NCI-H774 (cell line): ENCODE data around the gene PKD2.

ENCODE experiments used
- DNase-seq: peaks from one replicate; lab custom pipeline; 2025; lab: John Stamatoyannopoulos, UW

The PKD2 gene

GRCh38 chr4:88027611-88028608 lies 20.5 kb downstream of the PKD2 start:
- DNase-seq = no peak

GRCh38 chr4:88028946-88029345 lies 21.5 kb downstream of the PKD2 start:
- no peak for DNase-seq

GRCh38 chr4:88029556-88029955 lies 22.1 kb downstream of the PKD2 start:
- DNase-seq = no peak

- DNase-seq = no peak
These were observed 23.3 kb downstream of the PKD2 start for GRCh38 chr4:88030565-88031310.

GRCh38 chr4:88033309-88033708 lies 25.9 kb downstream of the PKD2 start:
- peak; percentile 2 for DNase-seq

- no peak for DNase-seq
These were observed 27.9 kb downstream of the PKD2 start for GRCh38 chr4:88035292-88035691.

- DNase-seq = no peak
These were observed 30.0 kb downstream of the PKD2 start for GRCh38 chr4:88037447-88037846.

DNA sequence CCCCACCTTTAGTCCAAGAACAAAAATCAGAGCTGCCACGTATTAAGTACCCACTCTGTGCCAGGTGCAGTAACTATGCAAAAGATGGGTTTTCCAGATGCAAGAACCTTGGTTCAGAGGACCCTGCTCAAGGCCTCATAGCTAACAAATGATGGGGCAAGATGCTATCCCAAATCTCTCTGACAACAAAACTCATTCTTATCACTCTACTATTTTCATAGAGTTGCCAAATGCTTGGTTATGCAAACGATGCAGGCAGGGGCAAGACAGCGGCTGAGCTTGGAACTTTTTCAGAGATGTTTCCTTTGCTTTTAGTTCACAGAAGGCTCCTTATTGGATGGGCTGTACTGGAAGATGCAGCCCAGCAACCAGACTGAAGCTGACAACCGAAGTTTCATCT lies 30.5 kb downstream of the PKD2 start:
- DNase-seq = no peak

GRCh38 chr4:88040707-88041106 lies 33.3 kb downstream of the PKD2 start:
- no peak for DNase-seq

DNA sequence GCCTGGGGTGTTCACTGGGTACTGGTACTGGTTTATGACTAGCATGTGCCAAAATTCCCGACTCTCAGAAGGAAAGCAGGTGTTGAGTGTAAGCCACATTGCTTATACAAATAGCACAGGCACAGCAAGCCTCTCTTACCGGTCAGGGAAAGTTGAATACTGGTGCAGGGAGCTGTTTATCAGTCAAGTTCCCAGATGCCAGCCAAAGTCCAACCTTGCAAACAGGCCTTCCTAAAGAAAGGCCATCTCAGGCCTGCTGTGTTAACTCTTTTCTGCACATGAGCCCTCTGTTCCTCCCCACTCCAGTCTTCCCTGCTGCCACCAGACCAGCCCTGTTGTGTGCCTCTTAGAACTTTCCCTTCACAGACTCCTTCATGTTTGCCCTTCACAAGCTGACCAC lies 34.2 kb downstream of the PKD2 start:
- no peak for DNase-seq

DNA sequence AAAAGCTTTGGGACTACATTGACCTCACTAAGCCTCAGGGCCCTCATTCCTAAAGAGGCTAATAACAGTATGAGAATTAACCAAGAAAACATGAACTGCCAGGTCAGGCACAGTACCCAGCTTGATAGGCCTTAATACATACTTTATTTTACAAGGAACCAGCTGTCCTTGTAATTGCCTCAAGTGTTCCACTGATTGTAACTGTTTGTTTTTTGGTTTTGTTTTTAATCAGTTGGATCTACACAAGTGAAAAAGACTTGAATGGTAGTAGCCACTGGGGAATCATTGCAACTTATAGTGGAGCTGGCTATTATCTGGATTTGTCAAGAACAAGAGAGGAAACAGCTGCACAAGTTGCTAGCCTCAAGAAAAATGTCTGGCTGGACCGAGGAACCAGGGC lies 35.6 kb downstream of the PKD2 start:
- DNase-seq = no peak

DNA sequence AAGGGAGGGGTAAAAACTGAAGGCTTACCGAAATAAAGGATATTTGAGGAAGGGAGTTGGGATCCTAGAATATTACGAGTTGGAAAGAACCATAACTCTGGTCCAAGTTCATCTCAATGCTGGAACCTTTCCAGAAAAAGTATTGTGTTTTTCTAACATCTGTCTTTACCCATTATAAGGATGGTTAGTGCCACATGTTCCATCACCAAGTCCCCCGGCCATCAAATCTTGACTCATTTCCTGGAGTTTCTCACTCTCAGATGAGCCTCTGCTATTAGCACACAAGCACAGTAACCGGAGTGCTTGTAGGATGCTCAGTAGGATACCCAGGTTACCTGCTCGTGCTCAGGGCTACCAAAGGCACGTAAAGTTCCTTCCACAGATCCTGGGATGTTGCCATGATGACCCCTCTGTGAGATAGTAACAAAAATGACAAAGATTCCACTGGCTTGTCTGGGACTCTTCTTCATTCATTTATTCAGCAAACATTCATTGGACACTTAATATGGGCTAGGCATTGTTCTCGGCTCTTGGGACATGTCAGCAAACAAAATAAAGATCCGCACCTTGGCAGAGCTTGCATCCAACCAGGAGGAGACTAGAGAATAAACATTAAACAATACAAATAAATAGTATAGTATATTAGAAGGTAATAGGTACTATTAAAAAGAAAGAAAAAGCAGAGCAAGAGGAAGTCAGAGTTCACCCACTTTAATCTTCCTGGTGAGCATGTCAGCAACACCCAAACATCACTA lies 36.3 kb downstream of the PKD2 start:
- DNase-seq = no peak

- DNase-seq = no peak
These were observed 37.6 kb downstream of the PKD2 start for GRCh38 chr4:88045021-88045420.

- no peak for DNase-seq
These were observed 46.8 kb downstream of the PKD2 start for GRCh38 chr4:88054229-88054628.

DNA sequence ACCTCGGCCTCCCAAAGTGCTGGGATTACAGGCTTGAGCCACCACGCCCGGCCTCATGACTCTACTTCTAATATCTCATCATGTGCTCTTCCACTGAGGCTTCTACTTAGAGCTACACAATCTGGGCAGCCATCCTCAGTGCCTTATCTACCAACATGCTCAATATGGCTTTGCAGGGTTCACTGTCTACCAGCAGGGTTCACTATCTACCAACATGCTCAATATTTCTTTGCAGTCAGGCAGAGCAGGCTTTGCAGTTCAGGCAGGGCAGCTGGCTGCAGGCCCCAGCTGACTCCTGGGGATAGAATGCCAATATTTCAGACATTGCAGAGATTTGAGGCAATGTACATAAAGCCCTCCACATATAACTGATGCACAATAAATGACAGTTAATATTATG lies 47.5 kb downstream of the PKD2 start:
- DNase-seq = no peak

- no peak for DNase-seq
These were observed 50.9 kb downstream of the PKD2 start for GRCh38 chr4:88058295-88058694.

DNA sequence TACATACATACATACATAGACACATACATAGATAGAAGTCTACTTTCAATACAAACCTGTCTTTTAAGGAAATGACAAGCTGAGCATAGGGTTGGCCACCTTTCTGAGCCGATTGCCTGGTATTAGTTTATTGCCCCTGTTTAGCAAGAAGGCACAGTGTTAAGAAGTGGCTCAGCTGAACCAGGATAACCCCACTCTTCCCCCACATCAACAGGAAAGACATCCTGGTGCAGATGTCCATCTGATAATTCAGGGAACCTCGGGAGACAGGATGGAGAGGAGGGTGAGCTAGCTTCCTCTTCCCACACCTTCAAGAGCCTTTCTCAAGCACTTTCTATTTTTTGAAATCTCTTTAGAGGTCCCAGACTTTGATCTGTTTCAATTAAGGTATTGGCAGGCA lies 52.3 kb downstream of the PKD2 start:
- no peak for DNase-seq

- no peak for DNase-seq
These were observed 53.0 kb downstream of the PKD2 start for GRCh38 chr4:88060431-88060830.

DNA sequence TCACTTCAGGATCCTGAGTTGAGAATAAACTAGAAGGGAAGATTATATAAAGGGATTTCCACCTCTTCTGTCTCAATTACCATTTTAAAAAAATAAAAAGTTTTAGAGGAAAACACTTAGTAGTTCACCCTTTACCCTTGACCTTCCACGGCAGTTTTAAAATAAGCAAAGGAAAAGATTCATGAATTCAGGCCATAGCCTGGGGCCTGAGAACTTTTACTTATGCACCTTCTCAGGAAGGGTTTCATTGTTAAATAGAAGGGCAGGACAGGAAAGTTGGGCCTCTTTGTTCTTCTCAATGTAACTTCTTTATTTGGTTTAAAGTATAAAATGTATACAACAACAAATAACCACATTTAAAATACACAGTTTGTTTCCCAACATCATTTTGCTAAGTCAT lies 54.9 kb downstream of the PKD2 start:
- DNase-seq = no peak

GRCh38 chr4:88062843-88063242 lies 55.4 kb downstream of the PKD2 start:
- DNase-seq = no peak

GRCh38 chr4:88063634-88064296 lies 56.3 kb downstream of the PKD2 start:
- no peak for DNase-seq

DNA sequence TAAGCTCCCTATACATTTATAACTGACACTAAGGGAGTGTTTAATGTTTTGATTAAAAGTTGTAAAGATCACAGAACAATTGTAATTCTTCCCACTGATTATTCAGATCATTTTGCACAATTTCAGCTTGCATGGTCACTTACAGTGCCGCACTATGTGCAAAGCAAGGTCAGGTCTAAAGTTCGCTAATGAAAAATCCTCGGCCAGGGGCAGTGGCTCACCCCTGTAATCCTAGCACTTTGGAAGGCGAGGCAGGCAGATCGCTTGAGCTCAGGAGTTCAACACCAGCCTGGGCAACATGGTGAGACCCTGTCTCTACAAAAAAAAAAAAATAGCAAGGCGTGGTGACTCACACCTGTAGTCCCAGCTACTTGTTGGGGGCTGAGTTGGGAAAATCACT lies 57.0 kb downstream of the PKD2 start:
- DNase-seq = no peak
